HK-2 (cell line): Measurements from ENCODE around the gene SLC36A1.
"Not testable (repeated sequence)": the region's sequence is repeated elsewhere in the genome, so short reads cannot be mapped to it uniquely, and the experiment has no call there.

ENCODE experiments used
- DNase-seq: peaks from one replicate; pipeline ENCODE4 v3.0.0-alpha.2; 2018; ENCODE audit not compliant: unreplicated experiment

The SLC36A1 gene

DNA sequence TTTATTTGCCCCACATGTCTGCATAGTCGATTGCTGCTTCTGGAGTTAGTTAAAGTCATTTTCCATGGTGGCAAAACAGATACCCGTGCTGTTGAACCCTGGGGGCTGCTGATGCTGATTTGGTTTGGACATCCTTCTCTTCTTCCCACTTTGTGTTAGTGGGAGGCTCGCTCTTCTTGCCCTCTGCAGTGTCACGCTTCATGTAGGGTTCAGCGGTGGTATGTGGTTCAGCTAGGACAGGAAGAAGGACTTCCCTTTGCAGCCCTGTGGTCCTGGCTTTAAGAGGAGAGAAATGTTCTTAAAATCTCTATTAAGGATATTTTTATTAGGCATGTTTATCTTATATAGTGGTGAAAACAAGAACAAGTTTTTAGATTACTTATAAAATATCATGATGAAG is 36.2 kb downstream of the SLC36A1 start:
- DNase-seq: no peak

GRCh38 chr5:151487544-151487943 is 40.1 kb downstream of the SLC36A1 start:
- no peak for DNase-seq

GRCh38 chr5:151490627-151491026 is 43.2 kb downstream of the SLC36A1 start:
- no peak for DNase-seq

DNA sequence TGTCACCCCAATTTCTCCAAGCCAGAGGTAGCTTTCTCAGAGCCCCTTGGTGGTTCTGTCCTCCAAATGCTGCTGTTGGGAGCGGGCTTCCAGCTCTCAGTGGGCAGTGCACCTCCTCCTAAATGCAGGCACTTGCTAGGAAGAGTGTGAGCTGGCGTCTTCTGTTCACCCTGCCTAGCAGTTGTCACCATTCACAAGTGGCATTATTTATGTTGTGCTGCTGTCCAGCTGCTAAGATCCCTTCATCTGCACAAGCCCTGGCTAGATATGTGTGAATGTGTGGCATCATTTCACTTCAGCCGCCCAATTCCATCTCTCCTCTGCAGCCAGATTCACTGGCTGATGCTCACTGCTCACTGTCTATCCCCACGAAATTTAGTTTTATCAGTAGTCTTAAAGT is 43.7 kb downstream of the SLC36A1 start:
- DNase-seq: no peak

GRCh38 chr5:151492729-151493128 is 45.3 kb downstream of the SLC36A1 start:
- peak; percentile 4 for DNase-seq

GRCh38 chr5:151493665-151494064 is 46.3 kb downstream of the SLC36A1 start:
- DNase-seq: no peak

- no peak for DNase-seq
These were observed 47.9 kb downstream of the SLC36A1 start for GRCh38 chr5:151495320-151495719.

DNA sequence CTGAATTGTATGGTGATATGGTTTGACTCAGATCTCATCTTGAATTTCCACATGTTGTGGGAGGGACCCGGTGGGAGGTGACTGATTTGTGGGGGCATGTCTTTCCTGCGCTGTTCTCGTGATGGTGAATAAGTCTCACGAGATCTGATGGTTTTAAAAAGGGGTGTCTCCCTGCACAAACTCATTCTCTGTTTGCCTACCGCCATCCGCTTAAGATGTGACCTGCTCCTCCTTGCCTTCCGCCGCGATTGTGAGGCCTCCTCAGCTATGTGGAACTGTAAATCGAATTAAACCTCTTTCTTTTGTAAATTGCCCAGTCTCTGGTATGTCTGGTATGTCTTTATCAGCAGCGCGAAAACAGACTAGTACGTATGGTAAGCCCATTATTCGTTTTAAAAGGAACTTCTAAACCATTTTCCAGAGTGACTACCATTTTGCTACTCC is 48.7 kb downstream of the SLC36A1 start:
- DNase-seq: no peak

DNA sequence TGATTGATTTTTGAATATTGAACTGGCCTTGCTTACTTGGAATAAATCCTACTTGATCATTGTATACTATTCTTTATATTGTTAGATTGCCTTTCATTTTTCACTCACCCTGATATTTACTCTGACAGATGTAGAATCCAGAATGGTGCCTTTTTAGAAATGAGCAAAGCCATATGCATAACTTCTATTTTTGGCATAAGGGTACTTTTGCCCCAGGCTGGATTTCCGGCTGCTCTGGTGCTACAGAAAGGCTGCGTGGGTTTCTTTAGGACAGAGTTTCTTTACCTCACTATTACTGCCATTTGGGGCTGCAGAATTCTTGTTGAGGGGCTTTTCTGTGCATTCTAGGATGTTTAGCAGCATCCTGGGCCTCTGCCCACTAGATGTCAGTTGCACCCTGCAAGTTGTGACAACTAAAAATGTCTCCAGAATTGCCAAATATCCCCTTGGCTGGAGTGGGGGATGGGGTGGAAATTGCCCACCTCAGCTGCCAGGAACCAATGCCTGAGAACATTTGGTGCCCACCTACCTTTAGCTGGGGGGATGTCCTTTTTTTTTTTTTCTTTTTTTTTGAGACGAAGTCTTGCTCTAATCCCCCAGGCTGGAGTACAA is 50.1 kb downstream of the SLC36A1 start:
- DNase-seq: no peak

DNA sequence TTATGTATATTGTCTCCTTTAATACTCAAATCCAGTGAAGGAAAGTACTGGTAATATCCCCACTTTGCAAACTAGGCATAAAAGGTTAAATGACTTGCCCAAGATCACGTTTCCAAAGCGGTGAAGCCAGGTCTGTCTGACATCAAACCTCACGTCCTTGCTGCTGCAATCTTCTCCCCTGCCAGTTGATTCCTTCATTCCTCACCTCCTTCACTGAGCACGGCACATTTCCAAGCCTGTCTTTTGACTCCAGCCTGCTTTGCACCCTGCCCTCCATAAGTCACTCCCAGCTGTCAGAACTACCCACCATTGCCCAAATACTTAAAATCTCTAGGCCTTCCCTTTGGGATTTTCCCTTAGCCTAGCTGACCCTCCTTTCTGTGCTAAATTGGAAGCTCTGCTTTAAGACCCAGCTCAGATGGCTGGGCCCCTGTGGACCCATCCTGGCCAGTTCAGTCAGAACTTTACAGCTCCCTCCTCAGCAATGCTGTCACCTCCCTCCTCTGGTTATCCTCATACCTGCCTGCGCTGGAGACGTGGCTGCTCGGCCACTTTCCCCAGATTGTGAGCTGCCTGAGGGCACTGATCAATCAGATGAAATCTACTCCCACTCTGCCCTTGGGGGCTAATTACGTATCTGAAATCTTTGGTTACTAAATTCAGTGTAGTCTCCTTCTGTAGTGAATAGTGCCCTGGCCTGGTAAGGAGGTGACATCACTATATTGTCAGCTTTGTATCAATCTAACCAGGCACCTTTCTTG is 51.2 kb downstream of the SLC36A1 start:
- DNase-seq: no peak

DNA sequence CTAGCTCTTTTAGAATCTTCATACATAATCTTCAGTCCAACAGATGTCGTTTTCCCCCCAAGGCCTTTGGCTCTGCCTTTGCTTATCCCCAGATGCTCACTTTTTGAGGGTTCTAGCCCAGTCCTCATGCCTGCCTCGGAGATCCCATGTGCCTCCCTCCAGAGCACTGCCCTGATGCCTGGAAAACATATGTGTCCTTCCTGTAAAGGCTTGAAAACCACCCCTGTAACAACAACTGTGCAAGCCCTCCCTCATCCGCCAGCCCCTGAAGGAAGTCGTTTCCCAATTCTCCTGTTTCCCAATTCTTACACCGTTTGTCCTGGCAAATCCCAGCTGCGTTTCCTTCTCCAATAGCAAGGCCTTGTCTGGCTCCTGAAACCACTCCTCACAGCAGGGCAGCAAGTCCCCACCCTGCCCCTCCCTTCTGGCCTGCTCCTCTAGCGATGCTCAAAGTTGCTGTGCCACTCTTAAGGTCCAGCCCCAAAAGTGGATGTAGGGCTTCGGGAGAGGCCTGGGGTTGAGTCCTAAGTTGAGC is 52.2 kb downstream of the SLC36A1 start:
- DNase-seq: no peak

GRCh38 chr5:151504006-151504405 is 56.6 kb downstream of the SLC36A1 start:
- no peak for DNase-seq

- DNase-seq: not testable (repeated sequence)
These were observed 60.9 kb downstream of the SLC36A1 start for GRCh38 chr5:151508308-151508707.

GRCh38 chr5:151509231-151509630 is 61.8 kb downstream of the SLC36A1 start:
- DNase-seq: peak; percentile 7

DNA sequence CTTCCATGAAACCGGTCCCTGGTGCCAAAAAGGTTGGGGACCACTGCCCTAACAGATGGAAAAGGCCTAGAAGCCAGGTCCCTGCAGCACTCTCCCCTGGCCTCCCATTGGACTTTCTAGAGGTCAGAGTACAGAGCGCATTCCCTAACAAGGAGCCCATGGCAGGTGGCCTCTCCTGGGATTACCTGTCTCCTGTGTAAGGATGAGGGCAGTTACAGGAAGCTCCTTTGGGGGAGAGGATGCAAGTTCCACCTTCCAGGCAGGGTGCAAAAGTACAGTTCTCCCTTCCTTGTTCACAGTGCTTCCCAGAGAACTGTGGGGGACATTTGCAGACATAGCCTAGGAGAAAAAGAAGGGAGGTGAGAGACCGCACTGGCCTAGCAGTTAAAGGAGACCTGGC is 62.4 kb downstream of the SLC36A1 start:
- no peak for DNase-seq

DNA sequence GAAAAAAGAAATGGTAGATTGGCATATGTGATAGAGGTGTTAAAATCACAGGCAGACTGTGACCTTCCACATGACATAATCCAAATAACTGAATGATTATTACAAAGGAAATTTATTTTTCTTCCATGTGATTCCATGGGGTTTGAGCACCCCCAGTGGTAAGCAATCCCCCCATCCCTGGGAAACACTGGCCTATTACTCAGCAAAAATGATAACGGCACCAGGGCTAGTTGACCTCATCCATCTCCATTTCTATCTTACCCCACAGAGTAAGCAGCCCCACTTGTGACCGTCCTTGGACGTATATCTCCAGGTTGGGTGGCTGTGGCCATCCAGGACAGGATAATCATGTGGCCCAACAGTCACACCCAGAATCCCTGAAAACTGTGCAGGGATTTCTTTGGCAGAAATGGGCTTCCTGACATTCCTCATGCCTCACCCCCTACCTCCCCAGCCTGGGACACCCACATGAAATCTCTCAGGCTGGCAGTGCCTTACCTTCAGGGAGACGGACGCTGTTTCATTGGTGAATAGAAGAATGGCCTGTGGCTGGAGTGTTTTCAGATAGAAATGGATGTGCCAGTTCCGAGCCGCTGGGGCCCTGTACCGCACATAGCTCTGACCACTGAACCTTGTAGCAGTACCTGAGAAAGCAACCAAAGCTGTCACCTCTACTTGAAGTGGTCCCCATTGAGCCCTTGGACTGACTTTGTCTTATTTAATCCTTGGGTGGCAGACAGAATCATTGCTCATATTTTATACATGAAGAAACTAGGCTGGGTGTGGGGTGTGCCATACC is 69.9 kb downstream of the SLC36A1 start:
- DNase-seq: no peak

DNA sequence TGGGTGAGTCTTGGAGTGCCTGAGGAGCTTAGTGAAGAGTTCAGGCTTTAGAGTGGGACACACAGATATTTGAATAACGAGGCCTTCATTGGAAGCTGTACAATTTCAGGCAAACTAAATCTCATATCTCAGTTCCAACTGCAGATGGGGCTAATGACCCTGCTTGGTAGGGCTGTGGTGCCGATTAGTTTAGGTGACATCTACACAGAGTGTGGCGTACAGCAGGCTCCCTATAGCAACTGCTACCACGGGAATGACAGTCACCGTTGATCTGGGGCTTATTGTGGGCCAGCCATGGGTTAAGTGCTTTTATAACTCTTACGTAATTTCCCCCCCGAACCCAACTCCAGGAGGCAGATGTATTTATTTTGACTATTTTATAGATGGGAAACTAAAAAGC is 72.9 kb downstream of the SLC36A1 start:
- no peak for DNase-seq

DNA sequence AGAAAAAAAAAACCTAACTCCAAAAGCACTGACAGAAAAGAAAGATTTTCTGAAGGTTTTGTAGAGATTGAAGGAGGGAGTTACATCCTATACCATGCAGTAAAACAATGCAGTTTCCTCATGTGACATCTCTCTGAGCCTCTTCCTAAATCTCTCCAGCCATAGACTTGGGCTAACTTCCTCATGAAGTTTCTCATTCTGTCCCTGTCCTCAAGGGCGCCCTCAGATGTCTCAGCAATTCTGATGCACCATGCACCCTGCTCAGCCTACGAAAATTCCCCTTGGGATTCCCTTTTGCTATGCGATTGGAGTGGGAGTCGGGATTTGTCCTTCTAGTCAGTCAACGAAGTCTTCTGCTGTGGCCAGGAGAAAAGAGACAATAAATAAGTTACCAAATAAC is 74.8 kb downstream of the SLC36A1 start:
- DNase-seq: no peak

- peak; percentile 22 for DNase-seq
These were observed 75.9 kb downstream of the SLC36A1 start for GRCh38 chr5:151523335-151523734.

DNA sequence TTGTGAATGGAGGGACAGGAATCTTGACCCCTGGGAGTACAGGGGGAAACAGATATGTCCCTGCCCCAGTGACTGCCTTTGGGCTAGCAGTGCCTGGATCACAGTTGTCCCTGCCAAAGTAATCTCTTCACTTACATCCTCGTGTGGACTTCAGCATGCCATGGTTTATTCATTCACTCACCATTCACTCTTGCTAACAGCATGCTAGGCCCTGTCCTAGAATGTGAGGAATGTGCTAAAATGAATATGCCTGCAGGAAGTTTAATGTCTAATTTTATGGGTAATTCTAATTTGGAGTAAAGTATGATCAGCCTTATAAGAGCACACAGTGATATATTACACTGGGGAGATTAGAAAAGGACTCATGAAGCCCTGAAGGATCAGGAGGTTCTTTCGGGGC is 80.8 kb downstream of the SLC36A1 start:
- no peak for DNase-seq

DNA sequence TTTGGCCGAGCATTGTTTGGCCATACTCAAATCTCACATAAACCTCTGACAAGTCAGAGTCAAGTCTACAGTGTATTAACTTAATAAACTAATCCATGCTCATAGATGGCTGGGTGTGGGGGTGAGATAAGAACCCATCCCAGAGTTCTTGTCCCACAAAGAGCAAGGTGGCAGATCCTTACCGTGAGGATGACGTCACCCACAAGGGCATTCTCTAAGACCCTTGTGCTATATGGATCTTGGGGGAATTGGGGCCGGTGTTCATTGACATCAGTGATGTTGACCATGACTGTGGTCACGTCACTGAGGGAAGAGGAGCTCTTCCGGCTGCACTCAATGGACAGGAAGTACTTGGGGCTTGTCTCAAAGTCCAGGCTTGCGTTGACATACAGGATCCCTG is 81.6 kb downstream of the SLC36A1 start:
- DNase-seq: no peak

- no peak for DNase-seq
These were observed 84.2 kb downstream of the SLC36A1 start for GRCh38 chr5:151531581-151531980.

DNA sequence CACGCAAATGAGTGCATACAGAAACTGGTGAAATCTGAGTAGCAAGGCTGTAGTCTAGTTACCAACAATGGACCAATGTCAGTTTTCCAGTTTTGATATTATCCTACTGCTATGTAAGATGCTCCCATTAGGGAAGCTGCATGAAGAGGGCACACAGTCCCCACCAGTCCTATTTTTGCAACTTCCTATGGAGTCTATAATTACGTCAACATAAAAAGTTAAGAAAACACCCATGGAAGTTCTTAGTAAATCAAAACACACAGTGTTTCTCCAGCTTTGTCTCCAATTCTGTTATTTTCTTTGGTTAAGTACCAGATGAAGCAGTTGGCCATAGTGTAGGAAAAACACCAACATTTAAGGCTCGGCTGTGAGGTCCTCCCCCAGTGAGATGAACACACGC is 85.0 kb downstream of the SLC36A1 start:
- DNase-seq: no peak
